Lower leg skin (tissue), 3 donors: ENCODE results near the gene FNDC3B.

Experiments used
- CTCF ChIP-seq, 3 donors: fragments of 450-650 bp; IDR thresholded peaks; one replicate each; pipeline ENCODE4 v1.5.1; 2016; ENCODE audit warnings: antibody characterized with exemption in 3 of 3, mild to moderate bottlenecking in 3 of 3, moderate library complexity in 2 of 3
- POLR2A ChIP-seq, 2 donors: fragments of 450-650 bp; IDR thresholded peaks; one replicate each; pipeline ENCODE4 v1.6.1; 2016 to 2017; ENCODE audit warnings: antibody characterized with exemption in 2 of 2, mild to moderate bottlenecking in 1 of 2, moderate library complexity in 1 of 2

DNA sequence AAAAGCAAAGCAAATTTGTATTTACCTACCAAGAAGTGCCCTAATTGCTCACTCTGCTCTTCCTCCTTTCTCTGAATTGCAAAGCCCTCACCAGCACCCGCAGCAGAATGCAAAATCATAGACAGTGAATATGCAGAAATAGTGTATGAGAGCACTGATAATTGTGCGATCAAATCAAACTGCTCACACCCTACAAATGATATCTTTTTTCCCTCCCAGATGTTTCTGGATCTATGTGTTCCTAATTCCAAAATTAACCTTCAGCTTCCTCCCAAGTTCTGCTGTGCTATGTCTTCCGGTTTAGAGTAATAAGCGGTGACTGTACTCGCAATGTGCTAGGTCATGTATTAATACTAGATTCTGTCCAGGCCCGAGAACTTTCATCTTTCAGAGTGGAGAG, 405.4 kb downstream of the FNDC3B start:
- TF ChIP-seq CTCF (IDR thresholded peaks at IDR 0.05) (no peak), POLR2A (IDR thresholded peaks at IDR 0.05) (no peak)
